Heart left ventricle (tissue), 13 donors: Measurements from ENCODE around the gene FCER1G.

Experiments used
- POLR2A ChIP-seq, 2 donors: fragments of 450-650 bp; IDR thresholded peaks; one replicate each; pipeline ENCODE4 v1.6.1; 2017; ENCODE audit warnings: antibody characterized with exemption in 2 of 2, mild to moderate bottlenecking in 2 of 2, moderate library complexity in 2 of 2
- TF ChIP-seq, protein P1 (sequence below), 12 donors: fragments of 200-600 bp; sonication (generic) in 4 of 12; IDR thresholded peaks; one replicate each; pipeline versions ENCODE4 v1.5.0 to v1.8.0; 2018 to 2022; ENCODE audit warnings: antibody characterized with exemption in 12 of 12, mild to moderate bottlenecking in 5 of 12
- donor health status: ischemic (EF 13 %, LVEDD 7.1; RV severe dilation, severe dysfunction).
- donor health status: DM: no; HTN: yes; CAD: no.
- donor health status: DM: no; HTN: no; CAD: no.
- donor health status: ischemic (EF 25% LVEDD 6.9; RV normal size, moderate dysfunction).
- donor health status: ischemic (EF 25% LVEDD 5.7; RV mildly dilated, moderate dysfunction).
- donor health status: ischemic (EF 35%, LVEDD 5.7; RV mildly dilated, moderate dysfunction).
- donor health status: nonischemic (EF 11% LVEDD 7.7; RV severe dilation, severe dysfunction).
- donor health status: DM: yes; HTN: yes; CAD: no.
- donor health status: PGD.
- donor health status: ischemic (EF 29% LVEDD 5.4; RV normal size, mild dysfunction).
- donor health status: nonischemic (EF 23%, LVEDD 6.1; RV moderate dilation, normal function).

DNA sequence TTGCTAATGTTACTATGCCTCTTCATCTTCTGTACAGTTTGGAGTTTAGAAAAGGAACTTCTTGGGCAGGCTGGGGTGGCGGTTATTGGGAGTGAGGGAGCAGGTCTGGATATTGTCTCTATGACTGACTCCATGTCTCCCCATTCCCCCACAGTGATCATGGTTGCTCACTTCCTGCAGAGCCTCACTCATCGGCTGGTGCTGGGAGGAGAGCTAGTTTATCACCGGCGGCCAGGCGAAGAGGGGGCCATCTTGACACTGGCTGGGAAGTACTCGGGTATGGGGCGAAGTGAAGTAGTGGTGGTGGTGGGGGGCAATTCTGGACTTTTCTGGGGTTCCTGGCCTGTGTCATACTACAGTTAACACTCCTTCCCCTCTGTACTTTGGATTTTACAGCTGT is 12.9 kb downstream of the FCER1G start:
- TF ChIP-seq, protein P1, sequence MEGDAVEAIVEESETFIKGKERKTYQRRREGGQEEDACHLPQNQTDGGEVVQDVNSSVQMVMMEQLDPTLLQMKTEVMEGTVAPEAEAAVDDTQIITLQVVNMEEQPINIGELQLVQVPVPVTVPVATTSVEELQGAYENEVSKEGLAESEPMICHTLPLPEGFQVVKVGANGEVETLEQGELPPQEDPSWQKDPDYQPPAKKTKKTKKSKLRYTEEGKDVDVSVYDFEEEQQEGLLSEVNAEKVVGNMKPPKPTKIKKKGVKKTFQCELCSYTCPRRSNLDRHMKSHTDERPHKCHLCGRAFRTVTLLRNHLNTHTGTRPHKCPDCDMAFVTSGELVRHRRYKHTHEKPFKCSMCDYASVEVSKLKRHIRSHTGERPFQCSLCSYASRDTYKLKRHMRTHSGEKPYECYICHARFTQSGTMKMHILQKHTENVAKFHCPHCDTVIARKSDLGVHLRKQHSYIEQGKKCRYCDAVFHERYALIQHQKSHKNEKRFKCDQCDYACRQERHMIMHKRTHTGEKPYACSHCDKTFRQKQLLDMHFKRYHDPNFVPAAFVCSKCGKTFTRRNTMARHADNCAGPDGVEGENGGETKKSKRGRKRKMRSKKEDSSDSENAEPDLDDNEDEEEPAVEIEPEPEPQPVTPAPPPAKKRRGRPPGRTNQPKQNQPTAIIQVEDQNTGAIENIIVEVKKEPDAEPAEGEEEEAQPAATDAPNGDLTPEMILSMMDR (IDR thresholded peaks at IDR 0.05): no peak
- TF ChIP-seq POLR2A (IDR thresholded peaks at IDR 0.05): no peak
